GM18907 (cell line): ENCODE measurements around the gene PSMB10.
A peak's percentile ranks its signal among the peaks of the same experiment; 100 is the strongest.

Experiments
- ATAC-seq: cut with Tn5 transposase; IDR thresholded peaks from one replicate; pipeline ENCODE4 v1.9.1; 2021; ENCODE audit warnings: mild to moderate bottlenecking, moderate library complexity; ENCODE audit not compliant: unreplicated experiment

PSMB10 gene

GRCh38 chr16:67897231-67897630, 39.4 kb downstream of the PSMB10 start:
- no peak for ATAC-seq

GRCh38 chr16:67893743-67894399, 42.8 kb downstream of the PSMB10 start:
- ATAC-seq = no peak

- peak; percentile 84 for ATAC-seq
Measured at GRCh38 chr16:67892899-67893742, 43.5 kb downstream of the PSMB10 start, which contains the start of gene PSKH1. Gene PSKH1, plus strand, starts transcription at chr16:67893254. Its CDS starts 15,496 bp downstream, at chr16:67908750.

GRCh38 chr16:67892375-67892774, 44.3 kb downstream of the PSMB10 start:
- no peak for ATAC-seq

- no peak for ATAC-seq
Measured at GRCh38 chr16:67888331-67888730, 48.3 kb downstream of the PSMB10 start.

GRCh38 chr16:67886387-67886786, 50.3 kb downstream of the PSMB10 start:
- ATAC-seq = no peak

- ATAC-seq = no peak
Measured at GRCh38 chr16:67885976-67886375, 50.7 kb downstream of the PSMB10 start.

- no peak for ATAC-seq
Measured at GRCh38 chr16:67885545-67885944, 51.1 kb downstream of the PSMB10 start.

GRCh38 chr16:67884684-67885083, 52.0 kb downstream of the PSMB10 start, which contains the start of gene NRN1L:
Gene NRN1L, plus strand, starts transcription at chr16:67884885. Its CDS starts 19 bp downstream, at chr16:67884904.
- no peak for ATAC-seq
